Body of pancreas (tissue), 4 donors: ENCODE measurements around the gene MMP8.

ENCODE experiments used
- CTCF ChIP-seq, 7 experiments: fragments of 450-650 bp in 4 of 7; fragments of 200-600 bp in 3 of 7; sonication (generic) in 3 of 7; IDR thresholded peaks; one replicate each; pipeline ENCODE4 v1.5.1; 2016 to 2019; ENCODE audit warnings: antibody characterized with exemption in 7 of 7
- POLR2A ChIP-seq, 3 donors: fragments of 450-650 bp; IDR thresholded peaks; one replicate each; pipeline ENCODE4 v1.6.1; 2016; ENCODE audit warnings: antibody characterized with exemption in 3 of 3, mild to moderate bottlenecking in 2 of 3

- TF ChIP-seq CTCF (IDR thresholded peaks at IDR 0.05), result no peak
- no peak for TF ChIP-seq POLR2A (IDR thresholded peaks at IDR 0.05)
These were observed 39.0 kb downstream of the MMP8 start for GRCh38 chr11:102685754-102686153.
